ENCODE measurements around the gene AGO4. TPM values are rescaled to one million over a fixed set of nuclear protein-coding genes. Genes with fewer than 3 reads are reported as not detected.
"Not testable (repeated sequence)": the region's sequence is repeated elsewhere in the genome, so short reads cannot be mapped to it uniquely, and the experiment has no call there.

The AGO4 gene
- total RNA-seq, 4 donors from 2014 or later, result 14.9 to 34.7 (median 23.4) TPM

DNA sequence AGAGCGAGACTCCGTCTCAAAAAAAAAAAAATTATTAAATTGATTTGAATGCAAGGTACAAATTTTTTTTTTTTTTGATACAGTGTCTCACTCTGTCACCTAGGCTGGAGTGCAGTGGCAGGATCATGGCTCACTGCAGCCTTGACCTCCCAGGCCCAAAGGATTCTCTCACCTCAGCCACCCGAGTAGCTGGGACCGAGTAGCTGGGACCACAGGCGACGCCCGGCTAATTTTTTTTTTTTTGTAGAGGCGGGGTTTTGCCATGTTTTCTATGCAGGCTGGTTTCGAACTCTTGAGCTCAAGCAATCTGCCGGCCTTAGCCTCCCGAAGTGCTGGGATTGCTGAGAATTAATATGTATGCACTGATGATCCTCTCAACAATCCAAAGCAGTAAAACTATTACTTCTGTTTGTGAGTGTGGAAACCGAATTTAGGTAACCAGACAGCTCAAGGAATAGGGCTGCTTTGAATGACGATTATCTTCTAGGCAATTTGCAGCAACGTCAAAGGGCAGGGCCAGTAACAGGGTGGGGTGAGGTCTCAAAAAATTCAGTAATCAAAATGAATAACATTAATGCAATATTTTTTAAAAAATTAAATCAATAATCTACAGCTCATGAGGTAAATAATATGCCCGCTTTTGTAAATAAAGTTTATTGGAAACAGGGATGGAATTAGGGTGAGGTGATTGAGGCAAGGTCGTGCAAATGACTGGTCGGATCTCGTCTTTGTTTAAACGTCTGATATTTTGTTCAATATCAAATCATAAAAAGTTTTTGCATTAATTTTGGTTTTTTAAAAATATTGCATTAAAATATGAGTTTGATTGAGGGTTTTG, 39.2 kb upstream of the AGO4 start:
- no peaks in the 10 kb centered on the region for H3K36me3 ChIP-seq
- DNase-seq, result no peak
- no peaks in the 10 kb centered on the region for H3K9me3 ChIP-seq
- H3K27ac ChIP-seq, result peak overlapping the region in 3 of 4 donors; percentile 50 to 58 (median 56)
- ATAC-seq, result no peak
- peak overlapping the region; percentile 50 to 94 (median 68) for H3K4me3 ChIP-seq
- TF ChIP-seq, protein P1, sequence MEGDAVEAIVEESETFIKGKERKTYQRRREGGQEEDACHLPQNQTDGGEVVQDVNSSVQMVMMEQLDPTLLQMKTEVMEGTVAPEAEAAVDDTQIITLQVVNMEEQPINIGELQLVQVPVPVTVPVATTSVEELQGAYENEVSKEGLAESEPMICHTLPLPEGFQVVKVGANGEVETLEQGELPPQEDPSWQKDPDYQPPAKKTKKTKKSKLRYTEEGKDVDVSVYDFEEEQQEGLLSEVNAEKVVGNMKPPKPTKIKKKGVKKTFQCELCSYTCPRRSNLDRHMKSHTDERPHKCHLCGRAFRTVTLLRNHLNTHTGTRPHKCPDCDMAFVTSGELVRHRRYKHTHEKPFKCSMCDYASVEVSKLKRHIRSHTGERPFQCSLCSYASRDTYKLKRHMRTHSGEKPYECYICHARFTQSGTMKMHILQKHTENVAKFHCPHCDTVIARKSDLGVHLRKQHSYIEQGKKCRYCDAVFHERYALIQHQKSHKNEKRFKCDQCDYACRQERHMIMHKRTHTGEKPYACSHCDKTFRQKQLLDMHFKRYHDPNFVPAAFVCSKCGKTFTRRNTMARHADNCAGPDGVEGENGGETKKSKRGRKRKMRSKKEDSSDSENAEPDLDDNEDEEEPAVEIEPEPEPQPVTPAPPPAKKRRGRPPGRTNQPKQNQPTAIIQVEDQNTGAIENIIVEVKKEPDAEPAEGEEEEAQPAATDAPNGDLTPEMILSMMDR (IDR thresholded peaks at IDR 0.05 in 4 of 5, conservative IDR thresholded peaks at IDR 0.05 in 1 of 5), result no peak
- TF ChIP-seq POLR2A (IDR thresholded peaks at IDR 0.05), result no peak
- in situ Hi-C loops (cut with MboI; ENCODE audit: low sequenced_read_pairs in 4 of 4), result no loop called here
- H3K4me1 ChIP-seq, result peaks cover 0 to 6% of the 10 kb centered on the region in 2 donors
- peaks cover 0 to 3% (median 0%) of the 10 kb centered on the region in 3 donors for H3K27me3 ChIP-seq
- intact Hi-C loops (cut with DNase I; ENCODE audit: low total_unique reads), result no loop called here

DNA sequence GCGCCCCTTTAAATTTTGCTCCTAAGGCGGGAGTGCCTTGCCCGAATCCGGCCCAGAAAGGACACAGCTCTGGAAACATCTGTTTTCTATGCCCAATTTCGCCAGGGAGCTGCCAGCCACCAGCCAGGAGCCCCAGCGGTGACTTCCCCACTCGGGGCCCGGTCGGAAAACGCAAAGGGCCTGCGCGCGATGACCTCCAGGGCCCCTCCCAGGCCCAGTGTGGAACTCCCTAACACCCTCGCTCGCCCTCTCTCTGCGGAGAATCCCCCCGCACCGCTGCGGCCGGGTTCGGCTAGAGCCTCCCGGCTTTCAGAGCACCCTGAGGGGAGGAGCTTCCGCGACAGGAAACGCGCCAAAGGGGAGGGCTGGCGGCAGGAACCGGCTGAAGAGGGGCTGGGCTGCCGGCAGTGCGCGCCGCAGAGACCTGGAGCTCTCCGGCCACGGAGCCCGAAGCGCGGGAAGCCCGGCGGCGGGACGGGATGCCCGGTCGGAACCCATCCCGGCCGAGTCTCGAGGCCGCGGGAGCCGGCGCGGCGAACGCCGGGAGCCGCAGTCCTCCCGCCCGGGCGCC, 38.5 kb upstream of the AGO4 start:
- in situ Hi-C loops (cut with MboI; ENCODE audit: low sequenced_read_pairs in 4 of 4) (no loop called here), intact Hi-C loops (cut with DNase I; ENCODE audit: low total_unique reads) (no loop called here)
- TF ChIP-seq POLR2A (IDR thresholded peaks at IDR 0.05), result peak in 1 of 2 donors; percentile 24
- TF ChIP-seq, protein P1 (IDR thresholded peaks at IDR 0.05 in 4 of 5, conservative IDR thresholded peaks at IDR 0.05 in 1 of 5), result peak in 1 of 5 experiments; percentile 7

DNA sequence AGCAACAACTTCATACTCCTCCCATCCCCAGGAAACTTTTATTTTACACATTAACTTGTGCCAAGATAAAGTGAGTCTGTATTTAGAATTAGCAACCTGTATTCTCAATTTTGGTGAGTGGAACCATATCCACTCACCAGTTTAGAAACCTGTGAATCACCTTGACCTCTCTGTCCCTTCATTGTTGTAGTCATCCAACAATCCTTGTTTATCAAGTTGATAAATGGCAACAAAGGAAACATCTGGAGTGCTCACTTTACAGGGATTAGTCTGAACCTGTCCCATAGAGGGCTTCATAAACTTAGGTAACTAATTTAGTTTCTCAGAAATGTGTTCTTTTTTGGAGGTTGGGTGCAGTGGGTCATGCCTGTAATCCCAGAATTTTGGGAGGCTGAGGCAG, 34.1 kb upstream of the AGO4 start:
- no peaks in the 10 kb centered on the region for H3K36me3 ChIP-seq
- in situ Hi-C loops (cut with MboI; ENCODE audit: low sequenced_read_pairs in 4 of 4) (no loop called here), intact Hi-C loops (cut with DNase I; ENCODE audit: low total_unique reads) (loop anchor here (1.0 to 5.0 kb wide), 2 partner anchors 46 to 204 kb away; no protein-coding TSS in a partner anchor)
- no peak overlapping the region for H3K27ac ChIP-seq
- H3K9me3 ChIP-seq, result no peaks in the 10 kb centered on the region
- H3K27me3 ChIP-seq, result no peaks in the 10 kb centered on the region
- peaks cover 0 to 6% of the 10 kb centered on the region in 2 donors for H3K4me1 ChIP-seq
- ATAC-seq, result no peak
- TF ChIP-seq, protein P1 (IDR thresholded peaks at IDR 0.05 in 4 of 5, conservative IDR thresholded peaks at IDR 0.05 in 1 of 5), result no peak
- no peak for TF ChIP-seq POLR2A (IDR thresholded peaks at IDR 0.05)
- no peak for DNase-seq
- no peak overlapping the region for H3K4me3 ChIP-seq

More for the DNA sequence above, 38.5 kb upstream of the AGO4 start:
- no peaks in the 10 kb centered on the region for H3K36me3 ChIP-seq
- DNase-seq (peak; percentile 34 to 39), ATAC-seq (peak; percentile 67 to 80)
- peak overlapping the region; percentile 50 to 94 (median 68) for H3K4me3 ChIP-seq
- peaks cover 0 to 6% of the 10 kb centered on the region in 2 donors for H3K4me1 ChIP-seq
- H3K9me3 ChIP-seq, result no peaks in the 10 kb centered on the region
- H3K27ac ChIP-seq, result peak overlapping the region in 3 of 4 donors; percentile 50 to 58 (median 56)
- peaks cover 0 to 3% (median 0%) of the 10 kb centered on the region in 3 donors for H3K27me3 ChIP-seq

DNA sequence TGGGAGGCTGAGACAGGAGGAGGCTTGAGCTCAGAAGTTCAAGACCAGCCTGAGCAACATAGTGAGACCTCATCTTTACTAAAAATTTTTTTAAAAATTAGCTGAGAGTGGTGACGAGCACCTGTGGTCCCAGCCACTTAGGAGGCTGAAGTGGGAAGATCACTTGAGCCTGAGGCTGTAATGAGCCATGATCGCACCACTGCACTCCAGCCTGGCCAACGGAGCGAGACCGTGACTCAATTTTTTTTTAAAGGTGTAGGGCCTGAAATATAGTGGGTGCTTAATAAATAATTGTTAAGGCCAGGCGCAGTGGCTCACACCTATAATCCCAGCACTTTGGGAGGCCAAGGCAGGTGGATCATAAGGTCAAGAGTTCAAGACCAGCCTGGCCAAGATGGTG, 31.6 kb upstream of the AGO4 start:
- H3K4me1 ChIP-seq; in situ Hi-C loops (cut with MboI; ENCODE audit: low sequenced_read_pairs in 4 of 4); H3K4me3 ChIP-seq; H3K36me3 ChIP-seq; H3K27ac ChIP-seq; ATAC-seq; intact Hi-C loops (cut with DNase I; ENCODE audit: low total_unique reads); H3K9me3 ChIP-seq; DNase-seq; H3K27me3 ChIP-seq: not testable (repeated sequence)

DNA sequence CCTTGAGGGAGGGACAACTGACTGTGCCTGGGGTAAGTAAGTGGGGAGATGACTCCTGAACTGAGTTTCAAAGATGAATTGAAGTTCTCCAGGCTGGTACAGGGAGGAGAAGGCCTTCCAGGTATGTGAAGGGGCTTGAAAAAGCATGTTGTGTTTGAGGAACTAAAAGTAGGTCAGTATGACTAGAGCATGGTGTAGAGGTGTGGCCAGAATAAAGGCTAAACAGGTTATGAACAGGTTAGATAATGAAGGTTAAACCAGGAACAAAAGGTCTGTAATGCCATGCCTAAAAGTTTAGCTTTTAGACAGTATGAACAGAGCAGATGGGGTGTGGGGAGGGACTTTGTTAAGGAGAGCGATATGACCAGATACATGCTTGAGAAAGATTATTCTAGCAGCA, 30.7 kb upstream of the AGO4 start:
- ATAC-seq (no peak), DNase-seq (no peak)
- TF ChIP-seq, protein P1 (IDR thresholded peaks at IDR 0.05 in 4 of 5, conservative IDR thresholded peaks at IDR 0.05 in 1 of 5), result no peak
- TF ChIP-seq POLR2A (IDR thresholded peaks at IDR 0.05), result no peak
- Histone ChIP-seq H3K4me3 (no peak overlapping the region), H3K36me3 (no peaks in the 10 kb centered on the region), H3K27ac (no peak overlapping the region), H3K9me3 (no peaks in the 10 kb centered on the region), H3K4me1 (no peaks in the 10 kb centered on the region), H3K27me3 (no peaks in the 10 kb centered on the region)
- intact Hi-C loops (cut with DNase I; ENCODE audit: low total_unique reads) (no loop called here), in situ Hi-C loops (cut with MboI; ENCODE audit: low sequenced_read_pairs in 4 of 4) (no loop called here)
